ENCODE measurements around the gene TMEM243.

DNA sequence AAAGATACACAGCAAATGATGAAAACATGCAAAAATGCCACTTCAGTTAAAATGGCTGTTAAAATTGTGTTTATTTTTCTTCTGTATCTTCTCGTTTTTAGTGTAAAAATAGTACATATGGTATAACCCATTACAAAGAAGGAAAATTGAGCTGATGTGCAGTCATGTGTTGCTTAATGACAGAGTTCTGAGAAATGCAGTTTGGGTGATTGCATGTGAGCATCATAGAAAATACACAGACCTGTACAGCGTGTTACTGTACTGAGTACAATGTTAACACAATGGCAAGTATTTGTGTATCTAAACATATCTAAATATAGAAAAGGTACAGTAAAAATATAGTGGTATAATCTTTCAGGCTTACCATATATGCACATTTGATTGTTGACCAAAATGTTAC is 60.0 kb downstream of the TMEM243 start:
- TF ChIP-seq CTCF (IDR thresholded peaks at IDR 0.05): no peak
- TF ChIP-seq POLR2A (IDR thresholded peaks at IDR 0.05): no peak

All from thyroid gland (tissue), 4 donors.